MCF 10A (cell line): ENCODE results near the gene IL17RA. TPM values are rescaled to one million over a fixed set of nuclear protein-coding genes. Genes with fewer than 3 reads are reported as not detected.

ENCODE experiments used
- BruUV-seq: library from RNA; stranded (reverse); fragments of 400-500 nt; replicated peaks from 2 replicates; lab custom pipeline; 2021; lab: Mats Ljungman, UMichigan
- CTCF ChIA-PET: fragments of 300-600 bp; sonication (Branson Sonifier 250); formaldehyde crosslinking; extraction: SDS; loops from one replicate; lab custom pipeline; 2021; ENCODE audit warnings: antibody characterized with exemption, inconsistent platforms; lab: Yijun Ruan, JAX
- POLR2A ChIA-PET: fragments of 300-600, 350-650 bp; sonication (Branson Sonifier 250); formaldehyde crosslinking; extraction: SDS; loops from one replicate; lab custom pipeline; 2020; ENCODE audit warnings: antibody characterized with exemption, inconsistent platforms; lab: Yijun Ruan, JAX
- DNase-seq: peaks from one replicate; pipeline ENCODE4 v3.0.0-alpha.2; 2018; ENCODE audit not compliant: unreplicated experiment
- H3K27ac Mint-ChIP-seq: one replicate; pipeline ENCODE4 v1.8.0; 2022; ENCODE audit warnings: mild to moderate bottlenecking, low read depth, mixed read lengths; ENCODE audit not compliant: unreplicated experiment
- H3K27me3 Mint-ChIP-seq: one replicate; pipeline ENCODE4 v1.8.0; 2022; ENCODE audit warnings: mixed read lengths; ENCODE audit not compliant: insufficient read depth, unreplicated experiment
- H3K36me3 Mint-ChIP-seq: one replicate; pipeline ENCODE4 v1.8.0; 2022; ENCODE audit warnings: mild to moderate bottlenecking, moderate library complexity, mixed read lengths; ENCODE audit not compliant: insufficient read depth, unreplicated experiment
- H3K4me1 Mint-ChIP-seq: one replicate; pipeline ENCODE4 v1.8.0; 2022; ENCODE audit warnings: mixed read lengths; ENCODE audit not compliant: insufficient read depth, unreplicated experiment
- H3K4me3 Mint-ChIP-seq: one replicate; pipeline ENCODE4 v1.8.0; 2022; ENCODE audit warnings: mild to moderate bottlenecking, moderate library complexity, mixed read lengths; ENCODE audit not compliant: unreplicated experiment
- H3K9me3 Mint-ChIP-seq: one replicate; pipeline ENCODE4 v1.8.0; 2022; ENCODE audit warnings: mixed read lengths; ENCODE audit not compliant: unreplicated experiment
- CTCF ChIP-seq: fragments of 200-600 bp; IDR thresholded peaks from one replicate; pipeline ENCODE4 v1.8.0; 2022; ENCODE audit warnings: antibody characterized with exemption, mild to moderate bottlenecking; ENCODE audit not compliant: unreplicated experiment
- intact Hi-C: fragments of 100-400 bp; cut with micrococcal nuclease; formaldehyde crosslinking; loops from 2 replicates; pipeline ENCODE4 v1.14.1; 2022
- total RNA-seq: library from RNA; stranded (reverse); gene quantifications from 2 replicates; pipeline ENCODE4 v1.2.3, GENCODE V29; 2022

The IL17RA gene
- total RNA-seq, 1 experiment from 2014 or later, result 11.5 TPM

GRCh38 chr22:17074648-17075002, 10.2 kb upstream of the IL17RA start:
- no peaks in the 10 kb centered on the region for H3K36me3 Mint-ChIP-seq
- POLR2A ChIA-PET, result interaction anchor here (0.8 to 1.5 kb wide), 4 partner anchors 10 to 427 kb away, joined by 3 to 8 read pairs (median 4); no protein-coding TSS in a partner anchor
- no peak for DNase-seq

GRCh38 chr22:17077255-17077654, 7.5 kb upstream of the IL17RA start:
- POLR2A ChIA-PET, result interaction anchor here (1.2 kb wide), 1 partner anchor 82 kb away, joined by 3 read pairs; no protein-coding TSS in a partner anchor

More at GRCh38 chr22:17074648-17075002, 10.2 kb upstream of the IL17RA start:
- intact Hi-C loops, result loop anchor here (1.0 to 2.0 kb wide), 3 partner anchors 84 to 427 kb away; partner anchors contain the start of gene HDHD5
- no peaks in the 10 kb centered on the region for H3K4me1 Mint-ChIP-seq
- H3K27me3 Mint-ChIP-seq, result no peaks in the 10 kb centered on the region
- no peak for TF ChIP-seq CTCF
- H3K4me3 Mint-ChIP-seq, result no peak overlapping the region
- no peak overlapping the region for H3K27ac Mint-ChIP-seq
- no TSS peak for BruUV-seq
- CTCF ChIA-PET, result interaction anchor here (0.6 to 6.0 kb wide), 22 partner anchors 9 to 450 kb away, joined by 3 to 67 read pairs (median 4); no protein-coding TSS in a partner anchor
- no peaks in the 10 kb centered on the region for H3K9me3 Mint-ChIP-seq

DNA sequence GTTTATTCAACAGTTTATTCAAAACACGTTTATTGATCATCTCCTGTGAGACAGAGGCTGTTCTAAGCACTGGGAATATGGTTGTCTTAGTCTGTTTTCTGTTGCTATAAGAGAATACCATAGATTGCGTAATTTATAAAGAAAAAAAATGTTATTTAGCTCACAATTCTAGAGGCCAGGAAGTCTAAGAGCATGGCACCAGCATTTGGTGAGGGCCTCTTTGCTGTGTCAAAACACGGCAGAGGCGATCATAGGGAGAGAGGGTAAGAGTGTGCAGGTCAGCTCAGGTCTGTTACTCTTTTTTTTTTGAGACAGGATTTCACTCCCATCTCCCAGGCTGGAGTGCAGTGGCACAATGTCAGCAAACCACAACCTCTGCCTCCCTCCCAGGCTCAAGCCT, 5.2 kb upstream of the IL17RA start:
- H3K27me3 Mint-ChIP-seq, result no peaks in the 10 kb centered on the region
- H3K9me3 Mint-ChIP-seq, result no peaks in the 10 kb centered on the region
- BruUV-seq, result no TSS peak
- ChIA-PET POLR2A (interaction anchor here (1.2 kb wide), 1 partner anchor 80 kb away, joined by 3 read pairs; the partner anchor contains the start of gene HDHD5), CTCF (interaction anchor here (0.6 to 2.9 kb wide), 5 partner anchors 22 to 426 kb away, joined by 3 to 10 read pairs (median 3); no protein-coding TSS in a partner anchor)
- H3K27ac Mint-ChIP-seq, result no peak overlapping the region
- no peak for DNase-seq
- intact Hi-C loops, result no loop called here
- peaks cover 6% of the 10 kb centered on the region for H3K4me1 Mint-ChIP-seq
- no peak for TF ChIP-seq CTCF
- H3K36me3 Mint-ChIP-seq, result no peaks in the 10 kb centered on the region
- H3K4me3 Mint-ChIP-seq, result no peak overlapping the region

More at GRCh38 chr22:17077255-17077654, 7.5 kb upstream of the IL17RA start:
- no peak overlapping the region for H3K27ac Mint-ChIP-seq
- no peak overlapping the region for H3K4me3 Mint-ChIP-seq
- no peak for DNase-seq
- intact Hi-C loops, result no loop called here
- no peak for TF ChIP-seq CTCF
- H3K27me3 Mint-ChIP-seq, result no peaks in the 10 kb centered on the region
- no peaks in the 10 kb centered on the region for H3K4me1 Mint-ChIP-seq
- CTCF ChIA-PET, result interaction anchor here (0.9 to 6.0 kb wide), 5 partner anchors 10 to 425 kb away, joined by 3 to 67 read pairs (median 14); no protein-coding TSS in a partner anchor
- no peaks in the 10 kb centered on the region for H3K36me3 Mint-ChIP-seq
- BruUV-seq, result no TSS peak
- H3K9me3 Mint-ChIP-seq, result no peaks in the 10 kb centered on the region

- Mint-ChIP-seq H3K4me1 (peaks cover 14% of the 10 kb centered on the region), H3K9me3 (no peaks in the 10 kb centered on the region), H3K4me3 (peak overlapping the region; percentile 84), H3K27ac (no peak overlapping the region), H3K36me3 (no peaks in the 10 kb centered on the region), H3K27me3 (no peaks in the 10 kb centered on the region)
- DNase-seq, result no peak
- BruUV-seq, result no TSS peak
- no peak for TF ChIP-seq CTCF
- CTCF ChIA-PET, result interaction anchor here (1.0 to 3.7 kb wide), 3 partner anchors 9 to 419 kb away, joined by 5 to 22 read pairs (median 5); no protein-coding TSS in a partner anchor
- POLR2A ChIA-PET, result no interaction called here
- intact Hi-C loops, result no loop called here
These were observed 1.5 kb upstream of the IL17RA start for GRCh38 chr22:17083255-17083654.
